ENCODE results near the gene CEP131. TPM values are rescaled to one million over a fixed set of nuclear protein-coding genes. Genes with fewer than 3 reads are reported as not detected.
A peak's percentile ranks its signal among the peaks of the same experiment; 100 is the strongest.

The CEP131 gene
- 8.5 TPM for total RNA-seq

GRCh38 chr17:81222906-81223761 lies at the start of gene CEP131:
Gene CEP131 (minus strand): TSS chr17:81222965. CDS start chr17:81220056, 2,909 bp downstream.
- peak; percentile 94 for DNase-seq

- no peak for DNase-seq
These were observed 48.5 kb upstream of the CEP131 start for GRCh38 chr17:81271226-81271625.

GRCh38 chr17:81270279-81270678 lies 47.5 kb upstream of the CEP131 start:
- DNase-seq, result no peak

GRCh38 chr17:81267390-81268067 lies 44.8 kb upstream of the CEP131 start:
- DNase-seq, result no peak

- no peak for DNase-seq
These were observed 42.8 kb upstream of the CEP131 start for GRCh38 chr17:81265576-81265975.

GRCh38 chr17:81264640-81265039 lies 41.9 kb upstream of the CEP131 start:
- DNase-seq, result no peak

- no peak for DNase-seq
These were observed 40.8 kb upstream of the CEP131 start for GRCh38 chr17:81263371-81264181.

- DNase-seq, result no peak
These were observed 39.0 kb upstream of the CEP131 start for GRCh38 chr17:81261582-81262336.

GRCh38 chr17:81261096-81261495 lies 38.3 kb upstream of the CEP131 start:
- DNase-seq, result no peak

- no peak for DNase-seq
These were observed 37.9 kb upstream of the CEP131 start for GRCh38 chr17:81260641-81261040.

- no peak for DNase-seq
These were observed 37.4 kb upstream of the CEP131 start for GRCh38 chr17:81260171-81260570.

- no peak for DNase-seq
These were observed 36.4 kb upstream of the CEP131 start for GRCh38 chr17:81259058-81259605.

- no peak for DNase-seq
These were observed 35.5 kb upstream of the CEP131 start for GRCh38 chr17:81258292-81258691.

GRCh38 chr17:81257533-81257932 lies 34.8 kb upstream of the CEP131 start:
- no peak for DNase-seq

- no peak for DNase-seq
These were observed 33.9 kb upstream of the CEP131 start for GRCh38 chr17:81256616-81257015.

- peak; percentile 44 for DNase-seq
These were observed 32.4 kb upstream of the CEP131 start for GRCh38 chr17:81254955-81255717.

- peak; percentile 43 for DNase-seq
These were observed 30.8 kb upstream of the CEP131 start for GRCh38 chr17:81253358-81254131.

GRCh38 chr17:81252987-81253329 lies 30.2 kb upstream of the CEP131 start:
- no peak for DNase-seq

- DNase-seq, result no peak
These were observed 29.7 kb upstream of the CEP131 start for GRCh38 chr17:81252326-81252986.

All from skin of body (tissue), 2 donors.